ENCODE measurements around the gene PITX2. TPM values are rescaled to one million over a fixed set of nuclear protein-coding genes. Genes with fewer than 3 reads are reported as not detected.

PITX2 gene
- total RNA-seq, 1 experiment from 2014 or later: 24.9 TPM

GRCh38 chr4:110617075-110617640 is 5.7 kb downstream of the PITX2 start (continued):
- TF ChIP-seq ATF6 (CRISPR knock-in tag; IDR thresholded peaks at IDR 0.05) (no peak), NFATC4 (CRISPR knock-in tag; IDR thresholded peaks at IDR 0.05) (no peak), CREM (CRISPR knock-in tag; IDR thresholded peaks at IDR 0.05) (no peak), NR2C2 (CRISPR knock-in tag; IDR thresholded peaks at IDR 0.05) (no peak), ATF1 (CRISPR knock-in tag; IDR thresholded peaks at IDR 0.05) (no peak)
- TF ChIP-seq, protein P1, sequence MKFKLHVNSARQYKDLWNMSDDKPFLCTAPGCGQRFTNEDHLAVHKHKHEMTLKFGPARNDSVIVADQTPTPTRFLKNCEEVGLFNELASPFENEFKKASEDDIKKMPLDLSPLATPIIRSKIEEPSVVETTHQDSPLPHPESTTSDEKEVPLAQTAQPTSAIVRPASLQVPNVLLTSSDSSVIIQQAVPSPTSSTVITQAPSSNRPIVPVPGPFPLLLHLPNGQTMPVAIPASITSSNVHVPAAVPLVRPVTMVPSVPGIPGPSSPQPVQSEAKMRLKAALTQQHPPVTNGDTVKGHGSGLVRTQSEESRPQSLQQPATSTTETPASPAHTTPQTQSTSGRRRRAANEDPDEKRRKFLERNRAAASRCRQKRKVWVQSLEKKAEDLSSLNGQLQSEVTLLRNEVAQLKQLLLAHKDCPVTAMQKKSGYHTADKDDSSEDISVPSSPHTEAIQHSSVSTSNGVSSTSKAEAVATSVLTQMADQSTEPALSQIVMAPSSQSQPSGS (CRISPR knock-in tag; IDR thresholded peaks at IDR 0.05; ENCODE audit: borderline replicate concordance, low read depth): no peak

GRCh38 chr4:110616238-110617074 is 6.4 kb downstream of the PITX2 start:
- no peak for ATAC-seq
- DNase-seq (ENCODE audit: low spot score): peak; percentile 21
- H3K27me3 Mint-ChIP-seq (ENCODE audit: low read depth): peaks cover 99% of the 10 kb centered on the region
- peaks cover 79% of the 10 kb centered on the region for H3K4me1 Mint-ChIP-seq
- H3K27ac Mint-ChIP-seq: peak overlapping the region; percentile 94; the same call in 1 of the 2 replicates
- peak overlapping the region; percentile 92 for H3K4me3 Mint-ChIP-seq
- H3K9me3 Mint-ChIP-seq: no peaks in the 10 kb centered on the region
- TF ChIP-seq JUN (CRISPR knock-in tag; IDR thresholded peaks at IDR 0.05) (no peak), PRDM15 (CRISPR knock-in tag; IDR thresholded peaks at IDR 0.05) (peak; percentile 43; the same call in 1 of the 2 replicates)
- POLR2A ChIA-PET: no interaction called here
- H3K36me3 Mint-ChIP-seq: no peaks in the 10 kb centered on the region; the same call in 1 of the 2 replicates
- CTCF ChIA-PET: interaction anchor here (1.0 to 1.1 kb wide), 3 partner anchors 10 to 30 kb away, joined by 3 to 4 read pairs (median 3); no protein-coding TSS in a partner anchor

- peak; percentile 76 for DNase-seq (ENCODE audit: low spot score)
- Mint-ChIP-seq H3K36me3 (no peaks in the 10 kb centered on the region; the same call in 1 of the 2 replicates), H3K27me3 (ENCODE audit: low read depth) (peaks cover 99% of the 10 kb centered on the region), H3K9me3 (no peaks in the 10 kb centered on the region), H3K4me3 (peak overlapping the region; percentile 92), H3K4me1 (peaks cover 78% of the 10 kb centered on the region), H3K27ac (peak overlapping the region; percentile 94)
- ATAC-seq: peak; percentile 10
- TF ChIP-seq, protein P2, sequence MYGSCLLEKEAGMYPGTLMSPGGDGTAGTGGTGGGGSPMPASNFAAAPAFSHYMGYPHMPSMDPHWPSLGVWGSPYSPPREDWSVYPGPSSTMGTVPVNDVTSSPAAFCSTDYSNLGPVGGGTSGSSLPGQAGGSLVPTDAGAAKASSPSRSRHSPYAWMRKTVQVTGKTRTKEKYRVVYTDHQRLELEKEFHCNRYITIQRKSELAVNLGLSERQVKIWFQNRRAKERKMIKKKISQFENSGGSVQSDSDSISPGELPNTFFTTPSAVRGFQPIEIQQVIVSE (CRISPR knock-in tag; IDR thresholded peaks at IDR 0.05; ENCODE audit: borderline replicate concordance): no peak
- TF ChIP-seq PRRX2 (CRISPR knock-in tag; IDR thresholded peaks at IDR 0.05) (no peak), ZNF396 (CRISPR knock-in tag; IDR thresholded peaks at IDR 0.05; ENCODE audit: borderline replicate concordance) (no peak), RELA (CRISPR knock-in tag; IDR thresholded peaks at IDR 0.05; ENCODE audit: borderline replicate concordance) (no peak), PREB (CRISPR knock-in tag; IDR thresholded peaks at IDR 0.05; ENCODE audit: borderline replicate concordance) (no peak), MXD4 (CRISPR knock-in tag; IDR thresholded peaks at IDR 0.05; ENCODE audit: borderline replicate concordance) (no peak), OVOL2 (CRISPR knock-in tag; IDR thresholded peaks at IDR 0.05; ENCODE audit: borderline replicate concordance) (no peak)
- TF ChIP-seq, protein P3, sequence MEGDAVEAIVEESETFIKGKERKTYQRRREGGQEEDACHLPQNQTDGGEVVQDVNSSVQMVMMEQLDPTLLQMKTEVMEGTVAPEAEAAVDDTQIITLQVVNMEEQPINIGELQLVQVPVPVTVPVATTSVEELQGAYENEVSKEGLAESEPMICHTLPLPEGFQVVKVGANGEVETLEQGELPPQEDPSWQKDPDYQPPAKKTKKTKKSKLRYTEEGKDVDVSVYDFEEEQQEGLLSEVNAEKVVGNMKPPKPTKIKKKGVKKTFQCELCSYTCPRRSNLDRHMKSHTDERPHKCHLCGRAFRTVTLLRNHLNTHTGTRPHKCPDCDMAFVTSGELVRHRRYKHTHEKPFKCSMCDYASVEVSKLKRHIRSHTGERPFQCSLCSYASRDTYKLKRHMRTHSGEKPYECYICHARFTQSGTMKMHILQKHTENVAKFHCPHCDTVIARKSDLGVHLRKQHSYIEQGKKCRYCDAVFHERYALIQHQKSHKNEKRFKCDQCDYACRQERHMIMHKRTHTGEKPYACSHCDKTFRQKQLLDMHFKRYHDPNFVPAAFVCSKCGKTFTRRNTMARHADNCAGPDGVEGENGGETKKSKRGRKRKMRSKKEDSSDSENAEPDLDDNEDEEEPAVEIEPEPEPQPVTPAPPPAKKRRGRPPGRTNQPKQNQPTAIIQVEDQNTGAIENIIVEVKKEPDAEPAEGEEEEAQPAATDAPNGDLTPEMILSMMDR (IDR thresholded peaks at IDR 0.05): no peak
- POLR2A ChIA-PET: interaction anchor here (0.8 kb wide), 1 partner anchor 12 kb away, joined by 5 read pairs; no protein-coding TSS in a partner anchor
- CTCF ChIA-PET: interaction anchor here (0.7 to 1.1 kb wide), 6 partner anchors 11 to 271 kb away, joined by 3 to 4 read pairs (median 3); no protein-coding TSS in a partner anchor
Measured at GRCh38 chr4:110615353-110616237, 7.3 kb downstream of the PITX2 start.
